Measurements from ENCODE around the gene S100G. TPM values are rescaled to one million over a fixed set of nuclear protein-coding genes. Genes with fewer than 3 reads are reported as not detected.

S100G gene
- total RNA-seq, 1 donor from 2014 or later = not detected

Other genes with a start within 250 kb of the S100G start
- 9.2 and 11.1 TPM in 2 replicates for gene CTPS2, start 62.5 kb downstream of the S100G start, total RNA-seq
- 22.4 and 22.6 TPM in 2 replicates for gene SYAP1, start 69.5 kb downstream of the S100G start, total RNA-seq
- 3.9 and 4.6 TPM in 2 replicates for gene TXLNG, start 136.3 kb downstream of the S100G start, total RNA-seq
- 81.5 and 120 TPM in 2 replicates for gene RBBP7, start 220.2 kb downstream of the S100G start, total RNA-seq